ENCODE data around the gene FCAMR. TPM values are rescaled to one million over a fixed set of nuclear protein-coding genes. Genes with fewer than 3 reads are reported as not detected.

FCAMR gene
- total and polyA plus RNA-seq, 2 donors (not counting 1 experiment from before 2014, with no cell fraction given) = not detected

- no peaks in the 10 kb centered on the region for H3K36me3 ChIP-seq (replicated peaks in 1 of 2; ENCODE audit: control extremely low read depth in 1 of 2, control insufficient read depth in 1 of 2, extremely low read depth in 1 of 2, insufficient read depth in 2 of 2, low read length in 1 of 2)
- Mint-ChIP-seq H3K27me3 (peaks cover 17% of the 10 kb centered on the region), H3K9me3 (ENCODE audit: insufficient read depth) (no peaks in the 10 kb centered on the region), H3K4me3 (no peak overlapping the region), H3K27ac (no peak overlapping the region), H3K4me1 (peaks cover 2% of the 10 kb centered on the region)
- ATAC-seq (ENCODE audit: low read depth) (peak; percentile 47), DNase-seq (peak; percentile 57)
- no peaks in the 10 kb centered on the region for H3K9me3 ChIP-seq (ENCODE audit: control extremely low read depth in 1 of 3, control insufficient read depth in 2 of 3, insufficient read depth in 1 of 3, low read length in 2 of 3)
- H3K4me3 ChIP-seq (ENCODE audit: control extremely low read depth in 1 of 5, extremely low read depth in 1 of 5, insufficient read depth in 1 of 5, low read depth in 2 of 5, low read length in 4 of 5) = no peak overlapping the region
- H2AFZ ChIP-seq (ENCODE audit: insufficient read depth, low read depth, low read length, poor library complexity, severe bottlenecking) = peak overlapping the region; percentile 55
- H3K4me2 ChIP-seq (replicated peaks; ENCODE audit: low read depth, low read length, poor library complexity, severe bottlenecking) = peak overlapping the region; percentile 11
- peaks cover 0 to 9% (median 2%) of the 10 kb centered on the region in 4 experiments for H3K27me3 ChIP-seq (replicated peaks in 1 of 4; ENCODE audit: control extremely low read depth in 1 of 4, control insufficient read depth in 3 of 4, insufficient read depth in 4 of 4, low read length in 3 of 4)
- WGBS (ENCODE audit: insufficient coverage) = 53% methylated on average over 8 of the region's 9 CpGs
- no peaks in the 10 kb centered on the region for H4K20me1 ChIP-seq (ENCODE audit: control insufficient read depth, insufficient read depth, low read length, poor library complexity, severe bottlenecking)
- no peak overlapping the region for H3K9ac ChIP-seq (ENCODE audit: low read length)
- H3K4me1 ChIP-seq (ENCODE audit: control insufficient read depth in 2 of 2, insufficient read depth in 2 of 2, low read length in 2 of 2) = peaks cover 3 to 4% of the 10 kb centered on the region in 2 donors
- no peak overlapping the region for H3K27ac ChIP-seq (ENCODE audit: low read length in 2 of 2)
- ChIA-PET CTCF (interaction anchor here (0.6 to 5.1 kb wide), 21 partner anchors 8 to 538 kb away, joined by 3 to 26 read pairs (median 3); no protein-coding TSS in a partner anchor), POLR2A (no interaction called here)
- TF ChIP-seq CTCF (IDR thresholded peaks at IDR 0.05) = peak; percentile 87
- no peak for TF ChIP-seq EZH2 (IDR thresholded peaks at IDR 0.05; ENCODE audit: borderline replicate concordance, insufficient read depth, low read depth, low read length, poor library complexity, severe bottlenecking)
- intact Hi-C loops (cut with micrococcal nuclease) = loop anchor here (5.0 kb wide), 1 partner anchor 72 kb away; no protein-coding TSS in a partner anchor
- H3K79me2 ChIP-seq (ENCODE audit: control insufficient read depth, insufficient read depth, low read length) = no peaks in the 10 kb centered on the region
Observed at GRCh38 chr1:207004931-207005830, 34.9 kb upstream of the FCAMR start.

GRCh38 chr1:207003210-207003609 is 33.0 kb upstream of the FCAMR start:
- Histone ChIP-seq H3K27me3 (replicated peaks in 1 of 4; ENCODE audit: control extremely low read depth in 1 of 4, control insufficient read depth in 3 of 4, insufficient read depth in 4 of 4, low read length in 3 of 4) (peaks cover 0 to 9% (median 2%) of the 10 kb centered on the region in 4 experiments), H3K36me3 (replicated peaks in 1 of 2; ENCODE audit: control extremely low read depth in 1 of 2, control insufficient read depth in 1 of 2, extremely low read depth in 1 of 2, insufficient read depth in 2 of 2, low read length in 1 of 2) (no peaks in the 10 kb centered on the region), H3K27ac (ENCODE audit: low read length in 2 of 2) (no peak overlapping the region), H3K4me3 (ENCODE audit: control extremely low read depth in 1 of 5, extremely low read depth in 1 of 5, insufficient read depth in 1 of 5, low read depth in 2 of 5, low read length in 4 of 5) (no peak overlapping the region), H3K79me2 (ENCODE audit: control insufficient read depth, insufficient read depth, low read length) (no peaks in the 10 kb centered on the region), H3K4me2 (replicated peaks; ENCODE audit: low read depth, low read length, poor library complexity, severe bottlenecking) (no peak overlapping the region), H2AFZ (ENCODE audit: insufficient read depth, low read depth, low read length, poor library complexity, severe bottlenecking) (no peak overlapping the region), H4K20me1 (ENCODE audit: control insufficient read depth, insufficient read depth, low read length, poor library complexity, severe bottlenecking) (no peaks in the 10 kb centered on the region), H3K4me1 (ENCODE audit: control insufficient read depth in 2 of 2, insufficient read depth in 2 of 2, low read length in 2 of 2) (peaks cover 3 to 4% of the 10 kb centered on the region in 2 donors), H3K9ac (ENCODE audit: low read length) (no peak overlapping the region), H3K9me3 (ENCODE audit: control extremely low read depth in 1 of 3, control insufficient read depth in 2 of 3, insufficient read depth in 1 of 3, low read length in 2 of 3) (no peaks in the 10 kb centered on the region)
- ChIA-PET POLR2A (no interaction called here), CTCF (interaction anchor here (1.6 to 5.1 kb wide), 6 partner anchors 10 to 269 kb away, joined by 4 to 26 read pairs (median 8); no protein-coding TSS in a partner anchor)
- TF ChIP-seq EZH2 (IDR thresholded peaks at IDR 0.05; ENCODE audit: borderline replicate concordance, insufficient read depth, low read depth, low read length, poor library complexity, severe bottlenecking) (no peak), CTCF (IDR thresholded peaks at IDR 0.05) (no peak)
- ATAC-seq (ENCODE audit: low read depth) (no peak), DNase-seq (no peak)
- peaks cover 2% of the 10 kb centered on the region for H3K4me1 Mint-ChIP-seq
- intact Hi-C loops (cut with micrococcal nuclease) = no loop called here
- H3K9me3 Mint-ChIP-seq (ENCODE audit: insufficient read depth) = no peaks in the 10 kb centered on the region
- H3K27me3 Mint-ChIP-seq = peaks cover 11% of the 10 kb centered on the region
- 91% methylated on average over 4 of the region's 4 CpGs for WGBS (ENCODE audit: insufficient coverage)
- H3K4me3 Mint-ChIP-seq = no peak overlapping the region
- no peak overlapping the region for H3K27ac Mint-ChIP-seq
